Retinal pigment epithelial cell (primary cell): ENCODE data around the gene LRRC49.

Experiments
- DNase-seq: peaks from one replicate; pipeline ENCODE4 v3.0.0-alpha.2; 2010; ENCODE audit warnings: low read depth
- H3K4me3 ChIP-seq: 2 replicates; pipeline ENCODE4 v1.5.1; 2011; ENCODE audit warnings: mild to moderate bottlenecking, low read length, control low read depth, moderate library complexity
- CTCF ChIP-seq: conservative IDR thresholded peaks from 2 replicates; pipeline ENCODE4 v1.5.1; 2011; ENCODE audit warnings: low read depth, low read length, control low read depth, inconsistent platforms

Gene LRRC49

GRCh38 chr15:70954171-70954570, 61.5 kb downstream of the LRRC49 start:
- no peak overlapping the region for H3K4me3 ChIP-seq
- no peak for DNase-seq
- TF ChIP-seq CTCF = no peak

GRCh38 chr15:70954733-70955132, 62.1 kb downstream of the LRRC49 start:
- TF ChIP-seq CTCF = no peak
- DNase-seq = no peak
- no peak overlapping the region for H3K4me3 ChIP-seq

- no peak for DNase-seq
- H3K4me3 ChIP-seq = no peak overlapping the region
- TF ChIP-seq CTCF = no peak
Observed at GRCh38 chr15:70955151-70955550, 62.5 kb downstream of the LRRC49 start.

GRCh38 chr15:70956201-70956995, 63.8 kb downstream of the LRRC49 start:
- no peak for TF ChIP-seq CTCF
- DNase-seq = no peak
- no peak overlapping the region for H3K4me3 ChIP-seq

GRCh38 chr15:70962084-70962483, 69.5 kb downstream of the LRRC49 start:
- no peak for DNase-seq
- no peak for TF ChIP-seq CTCF
- no peak overlapping the region for H3K4me3 ChIP-seq

- no peak overlapping the region for H3K4me3 ChIP-seq
- TF ChIP-seq CTCF = no peak
- no peak for DNase-seq
Observed at GRCh38 chr15:70963199-70963598, 70.6 kb downstream of the LRRC49 start.

- DNase-seq = no peak
- no peak for TF ChIP-seq CTCF
- no peak overlapping the region for H3K4me3 ChIP-seq
Observed at GRCh38 chr15:70964058-70964457, 71.4 kb downstream of the LRRC49 start.
